NCI-H69 (cell line): ENCODE results near the gene HGFAC.

Experiments
- DNase-seq: peaks from one replicate; lab custom pipeline; 2025; lab: John Stamatoyannopoulos, UW

The HGFAC gene

GRCh38 chr4:3473996-3474765 lies 32.4 kb downstream of the HGFAC start:
- DNase-seq = no peak

- DNase-seq = no peak
Measured at GRCh38 chr4:3475041-3475712, 33.4 kb downstream of the HGFAC start.

GRCh38 chr4:3475713-3476260 lies 34.0 kb downstream of the HGFAC start:
- no peak for DNase-seq

GRCh38 chr4:3476341-3476747 lies 34.6 kb downstream of the HGFAC start:
- DNase-seq = no peak

GRCh38 chr4:3476936-3477749 lies 35.4 kb downstream of the HGFAC start:
- DNase-seq = no peak

GRCh38 chr4:3477750-3478430 lies 36.1 kb downstream of the HGFAC start:
- peak; percentile 76 for DNase-seq

GRCh38 chr4:3478446-3479357 lies 36.9 kb downstream of the HGFAC start:
- DNase-seq = no peak

- no peak for DNase-seq
Measured at GRCh38 chr4:3479358-3480101, 37.8 kb downstream of the HGFAC start.

- peak; percentile 79 for DNase-seq
Measured at GRCh38 chr4:3480528-3481112, 38.9 kb downstream of the HGFAC start.

GRCh38 chr4:3481113-3481531 lies 39.4 kb downstream of the HGFAC start:
- peak; percentile 89 for DNase-seq

GRCh38 chr4:3481783-3482393 lies 40.1 kb downstream of the HGFAC start:
- peak; percentile 61 for DNase-seq

- DNase-seq = no peak
Measured at GRCh38 chr4:3482707-3483106, 40.9 kb downstream of the HGFAC start.

GRCh38 chr4:3483471-3483921 lies 41.7 kb downstream of the HGFAC start:
- no peak for DNase-seq

GRCh38 chr4:3484057-3484973 lies 42.5 kb downstream of the HGFAC start:
- peak; percentile 81 for DNase-seq

- peak; percentile 58 for DNase-seq
Measured at GRCh38 chr4:3485011-3485791, 43.4 kb downstream of the HGFAC start.

GRCh38 chr4:3485886-3486540 lies 44.2 kb downstream of the HGFAC start:
- no peak for DNase-seq
